8988T (cell line): ENCODE measurements around the gene ECI2.
"Not testable (repeated sequence)": the region's sequence is repeated elsewhere in the genome, so short reads cannot be mapped to it uniquely, and the experiment has no call there.

ENCODE experiments used
- DNase-seq: peaks from one replicate; pipeline ENCODE4 v3.0.0; 2011

The ECI2 gene

DNA sequence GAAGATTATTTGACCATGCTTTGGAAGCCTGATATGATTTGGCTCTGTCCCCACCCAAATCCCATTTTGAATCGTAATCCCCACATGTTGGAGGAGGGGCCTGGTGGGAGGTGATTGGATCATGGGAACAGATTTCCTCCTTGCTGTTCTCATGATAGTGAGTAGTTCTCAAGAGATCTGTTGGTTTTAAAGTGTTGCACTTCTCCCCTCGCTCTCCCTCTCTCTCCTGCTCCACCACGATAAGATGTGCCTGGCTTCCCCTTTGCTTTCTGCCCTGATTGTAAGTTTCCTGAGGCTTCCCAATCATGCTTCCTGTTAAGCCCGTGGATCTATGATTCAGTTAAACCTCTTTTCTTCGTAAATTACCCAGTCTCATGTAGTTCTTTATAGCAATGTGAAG, 34.7 kb downstream of the ECI2 start:
- no peak for DNase-seq

DNA sequence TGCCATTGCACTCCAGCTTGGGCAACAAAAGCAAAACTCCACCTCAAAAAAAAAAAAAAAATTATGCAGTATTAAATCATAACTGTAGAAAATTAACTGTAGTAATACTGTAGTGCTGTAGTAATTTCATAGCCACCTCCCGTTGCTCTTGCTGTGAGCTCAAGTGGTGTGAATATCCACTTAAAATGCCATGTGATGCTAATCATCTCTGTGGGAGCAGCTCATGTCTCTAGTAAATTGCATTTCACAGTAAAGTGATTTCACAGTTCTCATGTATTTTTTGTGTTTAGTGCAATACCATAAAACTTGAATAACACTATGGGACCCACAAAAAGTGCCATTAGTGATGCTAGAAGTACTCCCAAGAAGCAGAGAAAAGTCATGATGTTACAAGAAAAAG, 42.1 kb downstream of the ECI2 start:
- no peak for DNase-seq

DNA sequence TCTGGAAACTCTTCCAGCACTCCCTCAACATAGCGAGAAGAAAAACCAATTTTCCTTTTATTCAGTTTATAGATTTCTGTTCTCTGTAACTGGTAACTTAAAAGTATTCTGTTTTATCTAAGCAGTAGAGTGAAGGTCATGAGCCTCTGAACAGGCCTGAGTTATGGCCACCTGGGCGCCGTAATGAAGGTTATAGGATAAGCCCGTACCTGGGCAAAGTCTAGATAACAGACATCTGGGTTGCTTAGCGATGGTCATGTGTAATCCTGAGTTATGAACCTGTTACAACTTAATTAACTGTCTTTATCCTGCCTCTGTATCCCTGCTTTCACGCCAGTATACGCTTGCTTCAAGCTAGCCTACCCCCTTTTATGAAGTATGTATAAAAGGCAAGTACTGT, 43.4 kb downstream of the ECI2 start:
- DNase-seq: no peak

DNA sequence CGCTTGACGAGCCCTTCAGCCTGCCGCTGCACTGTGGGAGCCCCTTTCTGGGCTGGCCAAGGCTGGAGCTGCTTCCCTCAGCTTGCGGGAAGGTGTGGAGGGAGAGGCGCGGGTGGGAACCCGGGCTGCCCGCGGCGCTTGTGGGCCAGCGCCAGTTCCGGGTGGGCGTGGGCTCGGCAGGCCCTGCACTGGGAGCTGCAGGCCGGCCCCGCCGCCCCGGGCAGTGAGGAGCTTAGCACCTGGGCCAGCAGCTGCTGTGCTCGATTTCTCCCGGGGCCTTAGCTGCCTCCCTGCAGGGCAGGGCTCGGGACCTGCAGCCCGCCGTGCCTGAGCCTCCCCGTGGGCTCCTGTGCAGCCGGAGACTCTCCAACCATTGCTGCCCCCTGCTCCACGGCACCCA, 45.3 kb downstream of the ECI2 start:
- not testable (repeated sequence) for DNase-seq

DNA sequence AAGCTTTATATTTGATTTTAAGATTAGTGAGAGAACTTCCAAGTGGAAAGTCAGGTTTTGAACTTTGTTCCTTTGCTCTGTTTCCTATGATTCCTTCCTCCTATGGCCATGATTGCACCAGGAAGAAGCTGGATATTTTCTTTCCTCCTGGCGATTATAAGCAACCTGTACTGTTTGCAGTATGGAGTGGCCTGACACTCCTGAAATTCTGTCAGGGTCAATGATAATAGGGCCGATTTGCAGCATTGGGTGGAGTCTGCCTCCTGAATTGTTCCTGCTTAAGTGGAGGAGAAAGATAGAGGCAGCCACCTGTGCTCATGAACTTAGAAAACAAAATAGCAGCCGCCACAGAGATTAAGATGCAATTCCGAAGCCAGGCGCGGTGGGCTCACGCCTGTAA, 46.7 kb downstream of the ECI2 start:
- no peak for DNase-seq

DNA sequence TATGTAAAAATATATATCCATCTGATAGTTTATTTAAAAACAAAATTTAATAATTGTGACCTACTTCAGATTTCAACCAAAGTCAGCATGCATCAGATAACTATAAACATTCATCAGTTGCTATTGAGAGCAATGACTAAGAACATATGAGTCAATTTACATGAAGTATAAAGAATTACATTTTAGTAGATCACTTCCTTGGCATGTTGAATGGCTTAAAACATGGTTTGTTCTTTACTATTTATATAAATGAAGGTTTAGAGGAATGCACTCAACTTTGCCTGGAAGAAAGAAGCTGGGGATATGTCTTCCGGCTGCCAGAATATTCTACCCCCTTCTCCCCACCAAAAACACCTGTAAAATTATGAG, 50.1 kb downstream of the ECI2 start:
- no peak for DNase-seq

DNA sequence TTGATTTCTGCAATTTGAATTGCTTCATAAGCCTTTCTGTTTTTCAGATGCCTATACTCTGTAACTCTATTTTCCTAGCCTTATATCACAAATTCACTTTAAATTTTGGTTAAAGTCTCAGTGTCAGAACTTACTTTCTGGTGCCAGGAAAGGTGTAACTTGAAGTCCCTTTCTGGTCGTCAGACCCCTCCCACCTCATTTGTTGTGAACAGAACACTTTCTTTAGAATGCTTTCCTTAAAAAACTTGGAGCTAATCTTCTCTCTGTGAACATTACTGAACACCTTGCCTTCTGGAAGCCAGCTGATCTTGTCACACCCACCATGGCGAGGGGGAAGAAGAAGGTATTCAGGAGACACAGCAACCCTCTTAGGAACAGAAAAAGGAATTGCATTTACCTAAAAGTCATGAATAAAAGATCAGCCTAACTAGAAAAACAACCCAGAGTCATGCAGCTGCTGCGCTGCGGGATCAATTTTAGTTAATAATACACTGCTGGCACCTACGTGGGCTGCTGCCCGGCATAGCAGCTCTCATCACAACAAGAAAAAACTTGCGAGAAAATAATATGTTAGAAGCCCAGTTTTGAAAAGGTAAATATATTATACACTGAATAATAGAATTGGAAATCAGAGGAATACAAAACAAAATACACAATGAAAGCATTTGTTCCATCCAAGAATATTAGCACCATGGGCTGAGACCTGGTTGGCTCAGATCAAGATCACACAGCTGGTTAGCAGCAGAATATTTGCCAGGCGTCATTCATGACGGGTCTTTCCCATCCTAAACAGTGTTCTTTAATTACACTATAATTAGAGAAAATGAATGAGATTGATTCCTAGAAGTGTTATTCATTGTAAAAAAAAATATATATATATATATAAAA, 50.7 kb downstream of the ECI2 start:
- DNase-seq: no peak

DNA sequence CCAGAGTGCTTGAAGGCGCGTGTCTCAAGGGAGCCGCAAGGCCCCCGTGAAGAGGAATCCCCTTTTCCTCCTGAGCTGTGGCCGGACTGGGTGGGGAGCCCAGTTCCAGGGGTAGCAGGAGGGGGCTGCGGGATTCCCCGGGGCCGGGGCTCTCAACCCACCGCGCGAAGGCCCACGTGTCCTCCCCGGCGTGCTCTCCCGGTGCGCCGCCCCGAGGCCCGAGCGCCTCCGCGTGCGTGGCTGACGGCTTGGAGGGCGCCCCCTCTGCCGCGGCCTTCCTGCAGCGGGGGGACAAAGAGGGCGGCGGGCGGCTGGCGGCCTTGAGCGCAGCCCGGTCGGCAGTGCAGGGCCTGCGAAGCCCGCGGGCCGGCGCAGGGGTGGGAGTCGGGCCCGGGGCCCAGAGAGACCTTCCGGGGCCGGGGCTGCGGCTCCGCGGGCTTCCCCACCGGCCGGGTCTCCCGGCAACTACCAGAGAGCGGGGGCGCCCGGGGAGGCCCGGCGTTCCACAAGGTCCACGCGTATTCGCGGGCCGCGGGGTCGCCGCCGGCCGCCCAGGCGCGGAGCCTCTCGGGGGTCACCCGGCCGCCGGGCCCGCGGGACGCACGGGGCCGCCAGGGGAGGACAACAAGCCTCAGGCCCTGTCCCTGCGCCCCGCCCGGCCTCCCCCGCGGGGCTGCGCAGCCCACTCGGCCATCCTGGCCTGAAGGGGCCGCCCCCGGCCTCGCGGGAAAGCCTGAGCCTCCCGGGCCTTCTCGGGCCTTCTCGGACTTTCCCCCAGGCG, 56.5 kb downstream of the ECI2 start, which contains the start of gene FAM217A:
FAM217A (minus strand) TSS at position 447 of the 781 bp plus-strand sequence. CDS start 1,723 bp downstream, outside the sequence.
- DNase-seq: no peak

DNA sequence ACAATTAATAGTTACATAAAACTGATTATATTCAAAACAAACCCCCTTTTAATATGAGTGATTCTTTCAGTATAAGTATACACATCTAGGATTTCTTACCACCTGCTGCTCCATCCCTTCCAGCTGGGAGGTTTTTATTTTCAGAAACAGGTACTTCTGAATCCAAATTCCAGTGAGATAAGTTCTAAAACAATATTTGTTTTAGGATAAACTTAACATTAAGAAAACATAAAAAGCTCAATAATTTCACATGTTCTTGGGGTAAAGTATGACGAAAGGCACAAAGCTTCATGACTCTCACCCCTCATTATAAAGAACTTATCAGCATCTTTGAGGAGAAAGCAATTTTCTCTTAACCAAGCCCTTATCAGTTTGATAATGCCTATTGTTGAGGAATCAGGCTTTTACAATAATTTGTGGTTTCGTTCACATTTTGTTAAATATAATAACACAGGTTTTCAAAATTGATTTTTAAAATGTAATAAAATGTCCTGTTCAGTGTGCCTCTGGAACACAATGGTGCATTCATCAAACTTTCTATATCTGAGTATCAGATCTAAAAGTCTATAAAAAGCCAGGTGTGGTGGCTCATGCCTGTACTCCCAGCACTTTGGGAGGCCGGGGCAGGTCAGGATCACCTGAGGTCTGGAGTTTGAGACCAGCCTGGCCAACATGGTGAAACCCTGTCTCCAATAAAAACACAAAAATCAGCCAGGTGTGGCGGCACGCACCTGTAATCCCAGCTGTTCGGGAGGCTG, 60.7 kb downstream of the ECI2 start:
- no peak for DNase-seq

DNA sequence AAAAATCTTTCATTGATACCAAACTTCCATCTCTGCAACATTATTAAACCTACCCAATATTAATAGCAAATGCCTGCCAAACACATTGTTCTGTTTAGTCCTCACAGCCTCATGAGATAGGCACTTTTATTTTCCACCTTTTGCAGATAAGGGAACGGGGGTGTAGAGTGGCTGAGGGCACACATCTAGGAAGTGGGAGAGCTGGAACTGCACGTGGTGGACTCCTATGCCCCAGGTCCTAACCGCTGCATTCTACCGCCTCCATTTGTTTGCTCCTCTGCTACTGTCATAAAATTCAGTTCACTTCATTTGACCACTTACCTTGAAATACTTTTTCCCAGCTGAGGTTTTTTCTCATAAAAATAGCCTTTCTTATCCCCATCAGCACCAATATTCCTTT, 64.0 kb downstream of the ECI2 start:
- no peak for DNase-seq

DNA sequence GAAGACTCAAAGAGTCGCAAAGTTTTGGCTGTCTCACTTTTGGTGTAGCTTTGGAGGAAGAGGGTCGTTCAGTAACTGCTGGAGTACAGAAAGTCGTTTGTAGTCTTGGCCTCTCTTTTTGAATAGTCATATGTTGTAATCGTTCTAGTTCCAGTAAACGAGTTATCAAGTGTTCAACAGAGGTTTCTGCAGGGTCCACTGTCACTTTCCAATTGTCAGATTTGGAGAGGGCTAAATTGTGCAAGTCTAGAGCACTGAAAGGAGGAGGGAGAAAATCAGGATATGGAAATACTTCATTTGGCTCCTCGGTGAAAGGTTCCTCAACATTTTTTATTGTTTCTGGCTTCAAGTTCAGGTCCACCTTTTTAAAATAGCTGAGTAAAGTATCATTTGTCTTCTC, 66.2 kb downstream of the ECI2 start:
- no peak for DNase-seq

DNA sequence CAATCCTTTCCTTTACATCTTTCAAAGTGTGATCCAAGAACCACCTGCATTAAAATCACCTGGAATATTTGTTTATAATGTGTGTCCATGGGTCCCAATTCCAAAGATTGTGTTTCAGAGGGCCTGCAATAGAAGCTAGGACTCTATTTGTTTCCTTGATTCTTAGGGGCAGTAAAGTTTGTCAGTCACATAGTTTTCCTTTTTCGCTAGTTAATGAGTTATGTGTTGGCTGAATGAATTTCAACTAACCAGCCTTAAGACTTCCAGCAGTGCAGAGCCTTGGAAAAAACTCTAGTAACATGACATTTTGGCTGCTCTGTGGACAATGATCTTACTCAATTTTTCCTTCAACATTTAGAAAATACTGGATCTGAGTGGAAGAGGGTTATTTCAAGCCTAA, 67.7 kb downstream of the ECI2 start:
- DNase-seq: no peak

DNA sequence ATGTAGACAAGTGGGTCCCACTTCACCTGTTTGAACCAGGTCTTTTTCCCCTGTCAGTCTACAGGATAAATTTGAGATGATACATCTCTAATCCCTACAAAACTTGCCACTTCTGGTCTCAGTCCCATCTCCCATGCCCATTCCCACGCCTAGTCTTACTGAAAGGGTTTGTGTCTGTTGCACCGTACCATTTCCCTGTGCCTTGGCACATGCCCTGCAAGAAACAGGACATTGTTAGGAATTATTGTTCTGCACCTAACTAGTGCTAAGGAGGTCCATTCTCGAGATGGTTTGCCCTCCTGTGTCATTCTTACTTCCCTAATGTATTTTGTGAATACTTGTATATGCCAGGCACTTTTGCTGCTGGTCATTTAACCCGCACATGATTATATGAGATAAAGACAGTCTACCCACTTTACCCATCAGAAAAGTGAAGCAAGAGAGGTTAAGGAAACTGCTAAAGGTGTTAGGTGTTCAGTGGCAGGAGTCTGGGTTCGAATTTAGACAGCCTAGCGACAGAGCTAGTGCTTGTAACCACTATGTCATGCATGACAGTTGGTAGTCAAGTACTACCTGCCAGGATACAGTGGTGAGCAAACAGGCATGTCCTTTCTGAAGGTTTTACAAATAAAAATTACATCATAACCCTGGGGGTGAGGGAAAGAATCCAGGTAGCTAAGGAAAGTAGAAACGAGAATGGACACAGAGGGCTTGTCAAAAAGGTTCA, 69.2 kb downstream of the ECI2 start:
- DNase-seq: no peak
